CD14-positive monocyte (primary cell): ENCODE data around the gene TRAF5. TPM values are rescaled to one million over a fixed set of nuclear protein-coding genes. Genes with fewer than 3 reads are reported as not detected.

ENCODE experiments used
- DNase-seq, 3 donors: peaks; one replicate each; pipeline ENCODE4 v3.0.0-alpha.2; 2011 to 2022
- H2AFZ ChIP-seq: 2 replicates; pipeline ENCODE4 v1.6.0; 2012; ENCODE audit warnings: mild to moderate bottlenecking, low read depth, low read length, inconsistent platforms; ENCODE audit not compliant: insufficient read depth, poor library complexity, severe bottlenecking
- H3K27ac ChIP-seq, 2 donors: 1 replicate in 1 of 2; 2 replicates in 1 of 2; pipeline ENCODE4 v1.5.1; 2012 to 2013; ENCODE audit warnings: low read length in 2 of 2, control low read depth in 1 of 2, inconsistent platforms in 1 of 2, low read depth in 1 of 2, mild to moderate bottlenecking in 1 of 2
- H3K27me3 ChIP-seq, 2 donors: one replicate each; pipeline versions ENCODE4 v1.6.0 to v1.6.1; 2011 to 2013; ENCODE audit warnings: low read length in 2 of 2; ENCODE audit not compliant: control insufficient read depth in 2 of 2, insufficient read depth in 2 of 2
- H3K36me3 ChIP-seq, 2 donors: replicated peaks in 1 of 2; 1 replicate in 1 of 2; 2 replicates in 1 of 2; pipeline versions ENCODE4 v1.5.1 to v1.6.1; 2012 to 2013; ENCODE audit warnings: low read length in 2 of 2, control low read depth in 1 of 2, inconsistent platforms in 1 of 2, mild to moderate bottlenecking in 1 of 2; ENCODE audit not compliant: insufficient read depth in 2 of 2, control insufficient read depth in 1 of 2
- H3K4me1 ChIP-seq, 2 donors: 1 replicate in 1 of 2; 2 replicates in 1 of 2; pipeline versions ENCODE4 v1.5.1 to v1.6.1; 2012 to 2013; ENCODE audit warnings: low read length in 2 of 2, control low read depth in 1 of 2, inconsistent platforms in 1 of 2, mild to moderate bottlenecking in 1 of 2, moderate library complexity in 1 of 2; ENCODE audit not compliant: insufficient read depth in 2 of 2, control insufficient read depth in 1 of 2
- H3K4me2 ChIP-seq: replicated peaks from 2 replicates; pipeline ENCODE3; 2012; ENCODE audit warnings: low read length, moderate library complexity, mild to moderate bottlenecking; ENCODE audit not compliant: poor library complexity, severe bottlenecking; ENCODE audit errors: extremely low read depth
- H3K4me3 ChIP-seq, 3 experiments: fragments of 200-600 bp in 1 of 3; sonication (generic) in 1 of 3; replicated peaks in 1 of 3; 1 replicate in 2 of 3; 2 replicates in 1 of 3; pipeline ENCODE4 v1.5.1; 2011 to 2013; ENCODE audit warnings: low read length in 3 of 3, mild to moderate bottlenecking in 3 of 3, control low read depth in 2 of 3, low read depth in 2 of 3, inconsistent platforms in 1 of 3, moderate library complexity in 1 of 3
- H3K79me2 ChIP-seq: 2 replicates; pipeline ENCODE4 v1.6.0; 2012; ENCODE audit warnings: mild to moderate bottlenecking, control low read depth, inconsistent platforms, low read length, moderate library complexity; ENCODE audit not compliant: insufficient read depth
- H3K9ac ChIP-seq: 2 replicates; pipeline ENCODE4 v1.6.0; 2017; ENCODE audit warnings: low read length, mild to moderate bottlenecking; ENCODE audit not compliant: insufficient read depth, poor library complexity, severe bottlenecking
- H3K9me3 ChIP-seq, 2 donors: replicated peaks in 1 of 2; 1 replicate in 1 of 2; 2 replicates in 1 of 2; pipeline versions ENCODE4 v1.5.1 to v1.6.1; 2012 to 2013; ENCODE audit warnings: low read length in 2 of 2, control low read depth in 1 of 2; ENCODE audit not compliant: control insufficient read depth in 1 of 2, insufficient read depth in 1 of 2
- H4K20me1 ChIP-seq: 2 replicates; pipeline ENCODE4 v1.6.0; 2012; ENCODE audit warnings: mild to moderate bottlenecking, low read length, control low read depth, moderate library complexity; ENCODE audit not compliant: insufficient read depth
- H3K27ac Mint-ChIP-seq, 7 donors: one replicate each; pipeline ENCODE4 v1.8.0; 2020; ENCODE audit warnings: mild to moderate bottlenecking in 7 of 7, mixed read lengths in 7 of 7, moderate library complexity in 6 of 7, inconsistent platforms in 2 of 7
- H3K27me3 Mint-ChIP-seq, 3 donors: one replicate each; pipeline ENCODE4 v1.8.0; 2021 to 2022; ENCODE audit warnings: low read depth in 3 of 3, mild to moderate bottlenecking in 3 of 3, mixed read lengths in 3 of 3, moderate library complexity in 3 of 3, inconsistent platforms in 1 of 3
- H3K36me3 Mint-ChIP-seq, 2 donors: one replicate each; pipeline ENCODE4 v1.8.0; 2020; ENCODE audit warnings: mixed read lengths in 2 of 2, inconsistent platforms in 1 of 2, mild to moderate bottlenecking in 1 of 2
- H3K4me1 Mint-ChIP-seq: one replicate; pipeline ENCODE4 v1.8.0; 2020; ENCODE audit warnings: mild to moderate bottlenecking, mixed read lengths
- H3K4me3 Mint-ChIP-seq, 2 donors: one replicate each; pipeline ENCODE4 v1.8.0; 2020; ENCODE audit warnings: mild to moderate bottlenecking in 2 of 2, mixed read lengths in 2 of 2, moderate library complexity in 1 of 2
- H3K9me3 Mint-ChIP-seq, 7 donors: one replicate each; pipeline ENCODE4 v1.8.0; 2020 to 2022; ENCODE audit warnings: mixed read lengths in 7 of 7, mild to moderate bottlenecking in 6 of 7, moderate library complexity in 6 of 7, inconsistent platforms in 2 of 7
- CTCF ChIP-seq: fragments of 200-600 bp; IDR thresholded peaks from one replicate; pipeline ENCODE4 v1.8.0; 2022; ENCODE audit warnings: antibody characterized with exemption, mild to moderate bottlenecking
- WGBS: methylation state at CpG from one replicate; pipeline ENCODE4 v1.1.5; 2013; ENCODE audit warnings: missing lambda C conversion rate; ENCODE audit not compliant: insufficient coverage; 5-methylcytosine and 5-hydroxymethylcytosine counted together
- intact Hi-C, 2 donors: fragments of 100-400 bp; cut with micrococcal nuclease; formaldehyde crosslinking; loops; one replicate each; pipeline versions ENCODE4 v1.15.0 to v1.15.1; 2023
- polyA plus RNA-seq, 3 donors: library from polyadenylated mRNA; depleted of rRNA in 1 of 3; unstranded in 2 of 3; stranded (reverse) in 1 of 3; fragments of 300-500 nt in 2 of 3; fragments of >200 nt in 1 of 3; fragmentation: Illumina TruSeq in 2 of 3; gene quantifications; 1 replicate in 2 of 3; 2 replicates in 1 of 3; pipeline ENCODE4 v1.2.3, GENCODE V29; 2012 to 2021

TRAF5 gene
- polyA plus RNA-seq, 3 donors = 1.0 to 3.8 (median 1.6) TPM

- no peak overlapping the region for H3K27ac Mint-ChIP-seq
- Histone ChIP-seq H3K4me1 (no peaks in the 10 kb centered on the region), H3K4me2 (no peak overlapping the region), H3K79me2 (no peaks in the 10 kb centered on the region), H2AFZ (no peak overlapping the region), H3K27me3 (no peaks in the 10 kb centered on the region), H3K27ac (no peak overlapping the region), H3K9me3 (peaks cover 0 to 8% of the 10 kb centered on the region in 2 donors), H4K20me1 (no peaks in the 10 kb centered on the region), H3K36me3 (no peaks in the 10 kb centered on the region), H3K4me3 (no peak overlapping the region), H3K9ac (no peak overlapping the region)
- H3K9me3 Mint-ChIP-seq = peaks cover 0 to 6% (median 2%) of the 10 kb centered on the region in 7 donors
- WGBS = 67% methylated on average over 4 of the region's 5 CpGs
- H3K27me3 Mint-ChIP-seq = peaks cover 0 to 1% (median 0%) of the 10 kb centered on the region in 3 donors
- no peak for TF ChIP-seq CTCF
- no peak overlapping the region for H3K4me3 Mint-ChIP-seq
- H3K4me1 Mint-ChIP-seq = peaks cover 4% of the 10 kb centered on the region
- intact Hi-C loops = no loop called here
- DNase-seq = no peak
- peaks cover 0 to 3% of the 10 kb centered on the region in 2 donors for H3K36me3 Mint-ChIP-seq
These were observed 30.2 kb downstream of the TRAF5 start for GRCh38 chr1:211356723-211357407.

DNA sequence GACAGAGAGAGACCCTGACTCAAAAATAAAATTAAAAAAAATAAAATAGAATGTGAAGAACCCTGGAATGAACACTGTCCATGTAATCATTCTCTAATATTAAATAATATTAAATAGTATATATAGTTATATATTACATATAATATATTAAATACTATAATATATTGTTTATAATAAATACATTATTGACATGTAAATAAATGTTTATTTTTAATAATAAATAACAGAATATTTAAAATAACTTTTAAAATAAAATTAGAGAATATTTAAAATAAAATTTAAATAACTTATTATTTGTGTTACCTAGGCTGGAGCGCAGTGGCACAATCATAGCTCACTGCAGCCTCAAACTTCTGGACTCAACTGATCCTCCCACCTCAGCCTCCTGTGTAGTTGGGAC, 32.1 kb downstream of the TRAF5 start:
- WGBS = no CpG with 5 or more reads among the region's 1 CpG
- Histone ChIP-seq H2AFZ (no peak overlapping the region), H4K20me1 (no peaks in the 10 kb centered on the region), H3K4me3 (no peak overlapping the region), H3K9ac (no peak overlapping the region), H3K4me2 (no peak overlapping the region), H3K9me3 (no peaks in the 10 kb centered on the region), H3K27me3 (no peaks in the 10 kb centered on the region), H3K4me1 (no peaks in the 10 kb centered on the region), H3K27ac (no peak overlapping the region), H3K79me2 (no peaks in the 10 kb centered on the region), H3K36me3 (no peaks in the 10 kb centered on the region)
- Mint-ChIP-seq H3K27me3 (no peaks in the 10 kb centered on the region), H3K4me1 (no peaks in the 10 kb centered on the region), H3K27ac (no peak overlapping the region), H3K9me3 (no peaks in the 10 kb centered on the region), H3K36me3 (peaks cover 0 to 3% of the 10 kb centered on the region in 2 donors), H3K4me3 (no peak overlapping the region)
- no peak for TF ChIP-seq CTCF
- intact Hi-C loops = no loop called here
- DNase-seq = no peak
